ENCODE data around the gene FLVCR1.

FLVCR1 gene

GRCh38 chr1:212945463-212946160, 87.5 kb downstream of the FLVCR1 start:
- DNase-seq (ENCODE audit: low read depth in 2 of 2): no peak

DNA sequence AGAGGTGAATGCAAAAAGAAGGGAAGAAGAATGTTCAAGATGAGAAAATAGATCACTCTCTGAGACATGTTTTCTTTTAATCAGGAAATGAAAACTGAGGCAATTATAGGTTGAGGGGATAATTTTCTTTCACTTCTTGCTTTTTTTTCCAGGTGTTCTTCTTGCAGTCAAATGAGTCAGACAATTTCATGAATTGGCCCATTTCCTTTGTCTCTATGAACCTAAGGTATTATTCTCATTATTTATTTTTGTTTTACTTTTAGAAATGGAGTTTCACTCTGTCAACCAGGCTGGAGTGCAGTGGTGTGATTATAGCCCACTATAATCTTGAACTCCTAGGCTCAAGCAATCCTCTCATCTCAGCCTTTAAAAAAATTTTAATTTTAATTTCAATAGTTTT, 88.8 kb downstream of the FLVCR1 start:
- DNase-seq (ENCODE audit: low read depth in 2 of 2): no peak

Measured in stimulated activated CD8-positive, alpha-beta memory T cell treated with anti-CD3 and anti-CD28 coated beads, Interleukin-2, amount 100 ng/mL, for 48 hours (primary cell).